Duodenal mucosa (tissue), 2 donors: ENCODE measurements around the gene SPEG.

ENCODE experiments used
- H3K27ac ChIP-seq: one replicate; pipeline ENCODE4 v1.7.0; 2013; ENCODE audit warnings: low read depth, low read length
- H3K27me3 ChIP-seq, 2 donors: one replicate each; pipeline ENCODE4 v1.7.0; 2013; ENCODE audit warnings: low read length in 2 of 2, control low read depth in 1 of 2; ENCODE audit not compliant: insufficient read depth in 2 of 2, control insufficient read depth in 1 of 2
- H3K36me3 ChIP-seq, 2 donors: one replicate each; pipeline ENCODE4 v1.7.0; 2013; ENCODE audit warnings: low read length in 2 of 2, control low read depth in 1 of 2; ENCODE audit not compliant: insufficient read depth in 2 of 2, control insufficient read depth in 1 of 2
- H3K4me1 ChIP-seq, 2 donors: one replicate each; pipeline ENCODE4 v1.7.0; 2013; ENCODE audit warnings: low read length in 2 of 2, control low read depth in 1 of 2; ENCODE audit not compliant: insufficient read depth in 2 of 2, control insufficient read depth in 1 of 2
- H3K4me3 ChIP-seq, 2 donors: one replicate each; pipeline ENCODE4 v1.7.0; 2013; ENCODE audit warnings: low read length in 2 of 2, low read depth in 1 of 2
- H3K9ac ChIP-seq, 2 donors: one replicate each; pipeline ENCODE4 v1.7.0; 2013; ENCODE audit warnings: low read length in 2 of 2, low read depth in 1 of 2
- H3K9me3 ChIP-seq, 2 donors: one replicate each; pipeline ENCODE4 v1.7.0; 2013; ENCODE audit warnings: low read length in 2 of 2, control low read depth in 1 of 2; ENCODE audit not compliant: control insufficient read depth in 1 of 2

The SPEG gene

GRCh38 chr2:219395609-219396008 lies 39.0 kb upstream of the SPEG start:
- Histone ChIP-seq H3K9me3 (no peaks in the 10 kb centered on the region), H3K9ac (no peak overlapping the region), H3K36me3 (no peaks in the 10 kb centered on the region), H3K27ac (no peak overlapping the region), H3K4me1 (peaks cover 18 to 24% of the 10 kb centered on the region in 2 donors), H3K4me3 (no peak overlapping the region), H3K27me3 (no peaks in the 10 kb centered on the region)

DNA sequence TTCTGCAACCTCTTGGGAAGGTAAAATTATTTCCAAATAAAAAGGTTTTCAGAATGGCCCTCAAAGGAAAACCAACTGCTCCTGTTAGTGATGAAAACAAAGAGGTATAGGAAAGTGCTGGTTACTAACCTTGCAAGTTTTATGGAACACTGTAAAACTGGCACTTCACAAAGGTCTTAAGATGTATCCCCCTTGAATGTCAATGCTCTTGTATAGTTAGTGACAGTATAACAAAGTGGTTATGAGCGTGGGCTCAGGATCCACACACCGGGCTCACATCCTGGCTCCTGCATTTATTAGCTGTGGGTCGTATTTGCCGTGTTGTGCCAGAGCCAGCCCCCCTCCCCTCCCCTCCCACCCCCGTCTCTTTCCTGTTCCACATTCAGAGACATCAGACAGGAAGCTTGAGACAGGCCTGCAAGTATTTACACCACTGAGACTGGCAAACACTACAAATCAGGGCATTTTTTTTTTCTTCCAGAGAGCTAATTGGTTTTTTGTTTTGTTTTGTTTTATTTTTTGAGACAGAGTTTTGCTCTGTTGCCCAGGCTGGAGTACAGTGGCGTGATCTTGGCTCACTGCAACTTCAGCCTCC lies 37.7 kb upstream of the SPEG start:
- no peak overlapping the region for H3K27ac ChIP-seq
- no peaks in the 10 kb centered on the region for H3K9me3 ChIP-seq
- no peaks in the 10 kb centered on the region for H3K36me3 ChIP-seq
- no peaks in the 10 kb centered on the region for H3K27me3 ChIP-seq
- H3K4me1 ChIP-seq, result peaks cover 18 to 24% of the 10 kb centered on the region in 2 donors
- H3K9ac ChIP-seq, result no peak overlapping the region
- H3K4me3 ChIP-seq, result no peak overlapping the region

DNA sequence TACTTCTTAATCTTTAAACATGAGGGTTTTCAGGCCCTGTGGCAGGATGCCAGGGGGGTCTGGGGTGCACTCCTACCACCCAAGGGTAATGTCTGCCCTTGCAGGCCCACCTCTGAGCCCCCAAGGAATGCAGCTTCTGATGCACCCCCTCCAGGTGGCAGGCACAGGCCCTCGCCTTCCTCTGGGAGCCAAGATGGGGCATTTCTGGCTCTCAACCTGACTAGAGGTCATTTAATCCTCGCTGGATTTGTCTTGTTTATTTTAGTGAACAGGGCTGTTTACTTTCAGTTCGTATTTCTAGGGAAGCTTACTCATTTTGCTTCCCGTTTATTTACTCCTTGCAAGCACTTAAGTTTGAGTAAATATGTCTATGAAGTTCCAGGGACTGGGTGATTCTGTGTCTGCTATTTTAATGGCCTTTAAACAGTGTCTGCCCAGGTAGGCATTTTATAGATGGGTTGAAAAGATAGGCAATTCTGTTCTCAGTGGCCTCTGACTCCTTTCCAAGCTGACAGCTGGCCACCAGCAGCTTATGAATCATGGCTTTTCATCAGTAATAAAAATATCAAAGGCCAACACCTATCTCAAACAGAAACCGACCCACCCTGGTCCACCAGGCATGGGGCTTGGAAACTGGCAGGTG lies 35.8 kb upstream of the SPEG start:
- Histone ChIP-seq H3K4me3 (peak overlapping the region in 1 of 2 donors; percentile 30), H3K9me3 (no peaks in the 10 kb centered on the region), H3K4me1 (peaks cover 18 to 30% of the 10 kb centered on the region in 2 donors), H3K9ac (peak overlapping the region; percentile 29 to 47), H3K36me3 (no peaks in the 10 kb centered on the region), H3K27me3 (no peaks in the 10 kb centered on the region), H3K27ac (no peak overlapping the region)

- H3K27ac ChIP-seq, result no peak overlapping the region
- H3K9me3 ChIP-seq, result no peaks in the 10 kb centered on the region
- H3K4me1 ChIP-seq, result peaks cover 18 to 30% of the 10 kb centered on the region in 2 donors
- no peaks in the 10 kb centered on the region for H3K27me3 ChIP-seq
- H3K4me3 ChIP-seq, result peak overlapping the region in 1 of 2 donors; percentile 30
- peak overlapping the region in 1 of 2 donors; percentile 25 for H3K9ac ChIP-seq
- H3K36me3 ChIP-seq, result no peaks in the 10 kb centered on the region
Observed at GRCh38 chr2:219399716-219400478, 34.7 kb upstream of the SPEG start.

DNA sequence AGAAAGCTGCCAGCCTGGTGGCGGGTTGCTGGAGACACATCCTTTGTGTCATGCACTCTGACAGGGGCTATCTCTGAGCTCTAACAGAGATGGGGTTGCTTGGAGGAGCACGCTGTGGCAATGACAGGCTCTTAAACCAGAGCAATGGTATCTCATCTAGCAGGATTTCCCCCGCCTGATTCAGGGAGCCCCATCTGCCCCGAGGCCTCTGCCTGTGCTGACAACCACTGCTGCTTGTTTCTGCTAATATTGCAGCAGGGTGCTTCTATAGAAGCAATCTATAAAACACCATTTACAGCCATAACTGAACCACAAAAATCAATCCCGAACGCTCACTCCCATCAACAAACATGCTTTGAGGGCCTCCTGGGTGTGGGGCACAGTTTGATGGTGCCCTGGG lies 34.1 kb upstream of the SPEG start:
- Histone ChIP-seq H3K9me3 (no peaks in the 10 kb centered on the region), H3K36me3 (no peaks in the 10 kb centered on the region), H3K27ac (no peak overlapping the region), H3K9ac (no peak overlapping the region), H3K4me1 (peaks cover 18 to 30% of the 10 kb centered on the region in 2 donors), H3K27me3 (no peaks in the 10 kb centered on the region), H3K4me3 (no peak overlapping the region)

GRCh38 chr2:219401606-219402005 lies 33.0 kb upstream of the SPEG start:
- Histone ChIP-seq H3K4me1 (peaks cover 18 to 30% of the 10 kb centered on the region in 2 donors), H3K36me3 (no peaks in the 10 kb centered on the region), H3K27me3 (no peaks in the 10 kb centered on the region), H3K9ac (no peak overlapping the region), H3K9me3 (no peaks in the 10 kb centered on the region), H3K27ac (no peak overlapping the region), H3K4me3 (no peak overlapping the region)

- Histone ChIP-seq H3K27me3 (no peaks in the 10 kb centered on the region), H3K36me3 (no peaks in the 10 kb centered on the region), H3K9me3 (no peaks in the 10 kb centered on the region), H3K27ac (no peak overlapping the region), H3K9ac (no peak overlapping the region), H3K4me1 (peaks cover 18 to 29% of the 10 kb centered on the region in 2 donors), H3K4me3 (no peak overlapping the region)
Observed at GRCh38 chr2:219402665-219403515, 31.8 kb upstream of the SPEG start.

GRCh38 chr2:219403861-219404260 lies 30.8 kb upstream of the SPEG start:
- Histone ChIP-seq H3K4me1 (peaks cover 14 to 21% of the 10 kb centered on the region in 2 donors), H3K27ac (no peak overlapping the region), H3K27me3 (no peaks in the 10 kb centered on the region), H3K4me3 (no peak overlapping the region), H3K9ac (no peak overlapping the region), H3K36me3 (no peaks in the 10 kb centered on the region), H3K9me3 (no peaks in the 10 kb centered on the region)

- H3K9me3 ChIP-seq, result no peaks in the 10 kb centered on the region
- peaks cover 9 to 15% of the 10 kb centered on the region in 2 donors for H3K4me1 ChIP-seq
- no peak overlapping the region for H3K4me3 ChIP-seq
- no peaks in the 10 kb centered on the region for H3K36me3 ChIP-seq
- no peaks in the 10 kb centered on the region for H3K27me3 ChIP-seq
- H3K9ac ChIP-seq, result no peak overlapping the region
- no peak overlapping the region for H3K27ac ChIP-seq
Observed at GRCh38 chr2:219404291-219404910, 30.2 kb upstream of the SPEG start.
